Stimulated activated CD8-positive, alpha-beta memory T cell treated with anti-CD3 and anti-CD28 coated beads, Interleukin-4, amount 100 ng/mL, for 1 hour (primary cell): ENCODE measurements around the gene SCAPER.

Experiments used
- DNase-seq, 2 donors: peaks; one replicate each; pipeline ENCODE4 v3.0.0-alpha.2; 2020; ENCODE audit warnings: low read depth in 2 of 2, low spot score in 1 of 2

Gene SCAPER

GRCh38 chr15:76343313-76343996, 561.7 kb downstream of the SCAPER start:
- no peak for DNase-seq

DNA sequence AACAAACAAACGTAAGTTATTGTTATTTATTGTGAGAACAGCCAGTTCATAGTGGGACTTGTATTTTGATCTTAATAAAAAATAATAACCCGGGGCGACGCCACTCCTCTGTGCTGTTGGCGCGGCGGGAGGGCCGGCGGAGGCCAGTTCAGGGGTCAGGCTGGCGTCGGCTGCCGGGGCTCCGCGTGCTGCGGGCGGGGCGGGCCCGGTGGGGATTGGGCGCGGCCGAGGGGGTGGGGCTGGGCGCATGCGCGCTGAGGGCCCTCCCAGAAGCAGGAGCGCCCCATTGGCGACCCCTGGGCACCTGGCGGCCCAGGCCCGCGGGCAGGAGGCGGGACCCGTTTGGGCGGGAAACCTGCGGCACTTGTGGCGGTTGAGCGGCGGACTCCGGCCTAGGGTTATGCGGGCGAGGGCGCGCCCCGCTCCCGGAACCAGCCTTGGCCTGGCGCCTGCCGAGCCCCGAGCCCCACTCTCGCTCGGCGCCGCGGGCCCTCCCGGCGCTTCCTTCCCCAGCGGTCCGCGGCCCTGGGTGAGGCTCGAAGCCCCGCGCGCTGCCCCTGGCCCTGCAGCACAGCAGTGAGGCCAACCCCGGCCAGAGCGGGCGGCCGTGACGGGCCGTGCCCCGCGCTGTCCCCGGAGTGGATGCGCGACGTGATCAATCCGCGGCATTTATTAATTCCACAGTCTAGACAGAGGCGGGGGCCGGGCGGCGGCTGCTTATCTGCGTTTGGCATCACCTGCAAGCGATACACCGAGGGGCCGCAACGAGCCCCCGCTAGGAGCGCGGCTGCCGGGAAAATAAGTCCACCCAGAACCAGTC, 562.5 kb downstream of the SCAPER start:
- no peak for DNase-seq

- DNase-seq: no peak
Measured at GRCh38 chr15:76342058-76342381, 563.1 kb downstream of the SCAPER start.

DNA sequence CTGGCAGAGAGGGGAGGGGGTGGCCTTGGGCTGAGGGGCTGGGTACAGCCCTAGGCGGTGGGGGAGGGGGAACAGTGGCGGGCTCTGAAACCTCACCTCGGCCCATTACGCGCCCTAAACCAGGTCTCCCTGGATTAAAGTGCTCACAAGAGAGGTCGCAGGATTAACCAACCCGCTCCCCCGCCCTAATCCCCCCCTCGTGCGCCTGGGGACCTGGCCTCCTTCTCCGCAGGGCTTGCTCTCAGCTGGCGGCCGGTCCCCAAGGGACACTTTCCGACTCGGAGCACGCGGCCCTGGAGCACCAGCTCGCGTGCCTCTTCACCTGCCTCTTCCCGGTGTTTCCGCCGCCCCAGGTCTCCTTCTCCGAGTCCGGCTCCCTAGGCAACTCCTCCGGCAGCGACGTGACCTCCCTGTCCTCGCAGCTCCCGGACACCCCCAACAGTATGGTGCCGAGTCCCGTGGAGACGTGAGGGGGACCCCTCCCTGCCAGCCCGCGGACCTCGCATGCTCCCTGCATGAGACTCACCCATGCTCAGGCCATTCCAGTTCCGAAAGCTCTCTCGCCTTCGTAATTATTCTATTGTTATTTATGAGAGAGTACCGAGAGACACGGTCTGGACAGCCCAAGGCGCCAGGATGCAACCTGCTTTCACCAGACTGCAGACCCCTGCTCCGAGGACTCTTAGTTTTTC, 563.6 kb downstream of the SCAPER start:
- no peak for DNase-seq

GRCh38 chr15:76340803-76341365, 564.3 kb downstream of the SCAPER start:
- DNase-seq: no peak

DNA sequence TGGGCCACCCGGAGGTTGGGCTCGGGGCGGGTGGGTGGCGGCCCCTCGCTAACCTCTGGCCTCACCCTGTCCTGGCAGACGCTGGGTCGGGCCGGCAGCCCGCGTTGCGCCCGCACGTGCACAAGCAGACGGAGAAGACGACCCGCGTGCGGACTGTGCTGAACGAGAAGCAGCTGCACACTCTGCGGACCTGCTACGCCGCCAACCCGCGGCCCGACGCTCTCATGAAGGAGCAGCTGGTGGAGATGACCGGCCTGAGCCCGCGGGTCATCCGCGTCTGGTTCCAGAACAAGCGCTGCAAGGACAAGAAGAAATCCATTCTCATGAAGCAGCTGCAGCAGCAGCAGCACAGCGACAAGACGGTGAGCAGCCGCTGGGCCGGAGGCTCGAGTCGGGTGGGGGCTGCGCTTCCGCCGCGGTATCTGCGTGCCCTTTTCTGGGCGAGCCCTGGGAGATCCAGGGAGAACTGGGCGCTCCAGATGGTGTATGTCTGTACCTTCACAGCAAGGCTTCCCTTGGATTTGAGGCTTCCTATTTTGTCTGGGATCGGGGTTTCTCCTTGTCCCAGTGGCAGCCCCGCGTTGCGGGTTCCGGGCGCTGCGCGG, 564.8 kb downstream of the SCAPER start:
- DNase-seq: no peak

DNA sequence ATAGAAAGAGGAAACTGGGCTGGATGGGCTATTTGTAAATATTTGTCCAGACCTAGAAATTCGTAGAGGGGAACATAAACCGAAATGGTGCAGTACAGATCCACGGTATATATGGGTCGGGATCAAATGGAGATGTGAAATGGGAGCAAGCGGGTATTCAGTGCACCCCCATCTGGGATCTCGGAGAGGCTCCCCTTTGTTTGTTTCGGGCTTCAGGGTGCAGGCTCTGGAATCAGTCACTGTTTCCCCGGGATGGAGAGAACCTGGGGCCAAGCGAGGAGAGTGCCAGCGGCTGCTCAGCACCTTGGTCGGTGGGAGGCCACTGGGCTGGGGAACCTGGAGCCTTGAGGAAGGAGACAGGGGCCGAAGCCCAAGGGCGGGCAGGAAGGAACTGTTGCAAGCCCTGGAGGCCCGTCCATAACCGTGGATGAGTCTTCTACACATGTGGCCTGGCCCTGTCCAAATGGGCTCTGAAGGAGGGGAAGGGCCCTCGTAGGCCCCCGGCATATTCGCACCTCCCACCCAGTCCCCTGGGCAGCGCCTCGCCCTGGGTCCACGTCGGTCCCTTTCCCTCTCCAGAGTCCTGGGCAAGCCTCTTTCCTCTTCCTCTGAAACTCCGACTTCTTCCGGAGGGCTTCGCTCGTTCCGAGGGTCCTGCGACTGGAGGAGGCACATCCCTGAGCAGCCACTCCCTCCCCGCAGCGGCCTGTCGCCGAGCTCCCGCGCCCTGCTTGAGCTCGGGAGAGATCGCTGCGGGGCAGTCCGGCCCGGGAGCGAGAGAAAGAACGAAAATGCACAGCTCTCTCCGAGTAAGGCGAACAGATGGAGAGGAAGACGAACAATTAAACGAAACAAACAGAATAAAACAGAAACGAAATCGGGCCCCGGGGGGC, 565.6 kb downstream of the SCAPER start:
- DNase-seq: no peak

GRCh38 chr15:76338486-76339304, 566.4 kb downstream of the SCAPER start:
- DNase-seq: no peak

DNA sequence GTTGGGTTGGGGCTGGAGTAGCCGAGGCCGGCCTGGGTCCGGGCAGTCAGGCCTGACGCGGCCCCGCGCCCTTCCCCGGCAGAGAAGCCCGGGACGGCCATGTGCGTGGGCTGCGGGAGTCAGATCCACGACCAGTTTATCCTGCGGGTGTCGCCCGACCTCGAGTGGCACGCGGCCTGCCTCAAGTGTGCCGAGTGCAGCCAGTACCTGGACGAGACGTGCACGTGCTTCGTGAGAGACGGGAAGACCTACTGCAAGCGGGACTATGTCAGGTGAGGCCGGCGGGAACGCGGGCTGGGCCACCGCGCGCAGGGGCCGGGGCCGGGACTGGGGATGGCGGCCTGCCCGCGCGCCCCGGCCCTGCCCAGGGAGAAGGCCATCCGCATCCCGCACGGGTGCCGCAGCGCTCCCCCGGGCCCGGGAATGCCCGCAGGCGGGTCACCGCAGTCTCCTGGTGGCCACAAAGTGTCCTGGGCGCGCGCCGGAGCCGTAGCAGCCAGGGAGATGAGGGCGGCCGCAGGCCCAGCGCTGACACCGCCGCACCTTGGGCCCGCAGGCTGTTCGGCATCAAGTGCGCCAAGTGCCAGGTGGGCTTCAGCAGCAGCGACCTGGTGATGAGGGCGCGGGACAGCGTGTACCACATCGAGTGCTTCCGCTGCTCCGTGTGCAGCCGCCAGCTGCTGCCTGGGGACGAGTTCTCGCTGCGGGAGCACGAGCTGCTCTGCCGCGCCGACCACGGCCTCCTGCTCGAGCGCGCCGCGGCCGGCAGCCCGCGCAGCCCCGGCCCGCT, 567.2 kb downstream of the SCAPER start:
- no peak for DNase-seq

GRCh38 chr15:76337059-76337695, 568.0 kb downstream of the SCAPER start:
- DNase-seq: no peak

- no peak for DNase-seq
Measured at GRCh38 chr15:76336254-76337058, 568.7 kb downstream of the SCAPER start, which contains the start of gene ISL2. TSS of gene ISL2 (plus strand) at chr15:76336773. CDS start at chr15:76336884, 111 bp downstream.

DNA sequence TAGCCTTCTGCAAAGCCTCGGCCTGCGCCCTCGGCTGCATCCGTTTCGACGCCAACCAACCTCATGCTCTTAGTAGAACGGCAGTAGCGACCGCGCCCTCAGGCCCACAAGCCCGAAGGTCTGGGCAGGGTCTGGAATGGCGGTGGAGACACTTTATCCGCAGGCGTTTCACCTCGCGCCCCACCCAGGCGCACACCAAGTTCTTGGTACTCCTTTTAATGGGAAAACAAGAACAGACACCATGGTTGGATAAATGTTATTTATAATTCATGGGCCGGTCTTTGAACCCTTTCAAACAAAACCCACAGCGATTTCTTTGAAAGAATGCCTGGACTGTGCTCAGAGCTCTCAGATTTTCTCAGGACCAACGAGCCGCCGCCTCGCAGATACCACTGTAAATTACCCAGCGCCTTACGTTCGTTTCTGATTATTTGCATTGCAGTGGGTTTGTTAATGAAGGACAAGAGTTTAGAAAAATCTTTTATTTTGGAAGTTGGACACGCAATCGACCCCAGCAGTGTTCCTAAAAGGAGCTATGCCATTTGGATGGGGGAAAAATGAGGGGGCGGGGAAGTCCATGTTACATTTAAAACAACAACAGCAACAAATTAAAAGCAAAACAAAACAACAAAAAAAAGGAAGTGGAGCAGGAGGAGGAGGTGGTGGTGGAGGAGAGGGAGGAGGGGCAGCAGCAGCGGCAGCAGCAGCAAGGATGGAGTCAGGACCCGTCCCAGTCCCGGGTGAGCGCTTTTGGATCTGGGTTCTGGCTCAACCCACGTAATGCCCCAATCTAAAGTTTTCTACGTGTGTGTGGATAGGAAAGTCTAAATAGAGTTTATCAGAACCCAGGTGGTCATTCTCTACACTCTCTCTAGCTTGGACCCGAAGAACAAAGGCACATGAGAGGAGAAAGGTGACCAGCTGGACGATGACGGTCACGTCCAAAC, 569.6 kb downstream of the SCAPER start:
- DNase-seq: no peak

DNA sequence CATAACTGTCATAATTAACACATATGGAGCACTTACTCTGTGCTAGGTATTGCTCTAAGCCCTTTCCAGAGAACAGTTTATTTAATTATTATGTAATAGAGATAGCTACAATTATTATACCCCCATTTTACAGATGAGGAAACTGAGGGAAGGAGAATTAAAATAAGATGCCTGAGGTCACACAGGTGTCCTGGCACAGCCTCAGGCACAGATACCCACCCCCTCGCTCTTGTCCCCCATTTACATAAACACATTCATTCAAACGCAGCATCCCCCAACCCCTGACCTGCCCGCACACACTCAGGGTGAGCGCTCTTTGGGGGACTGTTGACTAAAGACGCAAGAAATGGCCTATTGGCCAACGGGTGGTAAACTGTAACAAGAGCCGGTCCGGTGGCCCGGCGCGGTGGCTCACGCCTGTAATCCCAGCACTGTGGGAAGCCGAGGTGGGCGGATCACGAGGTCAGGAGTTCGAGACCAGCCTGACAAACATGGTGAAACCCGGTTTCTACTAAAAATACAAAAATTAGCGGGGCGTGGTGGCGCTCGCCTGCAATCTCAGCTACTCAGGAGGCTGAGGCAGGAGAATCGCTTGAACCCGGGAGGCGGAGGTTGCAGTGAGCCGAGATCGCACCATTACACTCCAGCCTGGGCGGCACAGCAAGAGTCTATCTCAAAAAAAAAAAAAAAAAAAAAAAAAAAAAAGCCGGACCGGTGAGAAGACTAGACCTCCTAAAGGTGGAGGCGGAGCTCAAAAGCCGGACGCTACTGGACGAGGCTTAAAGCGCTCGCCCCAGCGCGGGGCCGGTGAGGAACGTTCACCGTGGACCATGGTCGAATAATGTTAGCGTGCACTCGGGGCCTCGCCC, 570.5 kb downstream of the SCAPER start:
- no peak for DNase-seq

DNA sequence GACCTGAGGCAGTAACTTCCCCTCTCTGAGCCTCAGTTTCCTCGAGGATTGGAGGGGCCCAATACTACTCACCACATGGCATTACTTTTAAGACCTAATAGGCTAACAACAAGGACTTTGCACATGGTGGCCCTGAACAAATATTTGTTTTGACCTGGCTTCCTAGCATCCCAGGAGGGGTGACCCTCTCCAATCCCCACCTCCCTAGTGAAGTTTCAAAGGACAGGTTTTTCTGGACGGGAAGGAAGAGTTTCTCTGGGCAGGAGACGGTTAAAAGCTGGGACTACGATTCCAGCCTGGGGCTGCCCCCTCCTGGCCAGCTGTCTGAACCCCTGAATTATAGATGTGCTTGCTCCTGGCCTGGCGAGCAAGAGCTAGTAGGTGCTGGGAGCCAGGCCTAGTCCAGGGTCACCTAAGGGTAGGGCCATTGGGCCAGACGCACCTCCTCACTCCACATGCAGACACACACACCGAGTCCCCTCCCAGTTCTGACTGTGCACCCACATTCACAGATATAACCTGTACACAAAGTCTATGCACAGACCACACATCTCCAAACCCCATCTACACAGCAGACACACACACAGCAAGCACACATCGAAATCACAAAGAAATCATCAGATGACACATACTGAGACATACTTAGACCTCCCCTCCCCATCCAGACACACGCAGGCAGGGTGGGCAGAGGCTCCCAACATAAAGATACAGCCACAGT, 571.3 kb downstream of the SCAPER start:
- DNase-seq: no peak

DNA sequence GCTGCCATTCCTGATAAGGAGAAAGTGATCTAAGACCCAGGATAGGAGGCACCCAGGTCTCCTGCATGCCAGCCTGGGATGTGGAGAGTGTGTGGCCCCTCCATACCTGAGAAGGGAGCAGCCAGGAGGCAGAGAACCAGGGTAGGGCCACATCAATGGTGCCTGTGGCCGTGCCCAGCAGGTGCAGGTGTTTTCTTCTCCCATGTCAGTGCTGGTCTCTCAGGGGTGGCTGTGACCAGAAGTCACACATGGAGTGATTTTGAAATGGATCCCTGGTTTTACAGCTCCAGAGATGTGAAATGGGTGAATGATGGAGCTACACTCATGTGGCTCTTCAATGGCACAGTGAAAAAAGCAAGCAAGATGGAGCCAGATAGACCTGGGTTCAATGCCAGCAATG, 571.8 kb downstream of the SCAPER start:
- DNase-seq: no peak
